H1 (cell line): ENCODE data around the gene CD14. TPM values are rescaled to one million over a fixed set of nuclear protein-coding genes. Genes with fewer than 3 reads are reported as not detected.

ENCODE experiments used
- ATF2 ChIP-seq: IDR thresholded peaks from 2 replicates; pipeline ENCODE4 v1.6.1; 2012; ENCODE audit warnings: low read length, inconsistent platforms
- CHD2 ChIP-seq: IDR thresholded peaks from 2 replicates; pipeline ENCODE4 v1.6.1; 2012; ENCODE audit warnings: low read length, improper control_type of control experiment
- CTBP2 ChIP-seq: IDR thresholded peaks from 2 replicates; pipeline ENCODE4 v1.7.0; 2011; ENCODE audit warnings: borderline replicate concordance, mild to moderate bottlenecking, moderate library complexity, mixed read lengths, low read length; ENCODE audit not compliant: insufficient read depth, insufficient read length
- CTCF ChIP-seq, 3 experiments: IDR thresholded peaks; 1 replicate in 2 of 3; 2 replicates in 1 of 3; pipeline versions ENCODE4 v1.5.1 to v1.6.1; 2011; ENCODE audit warnings: low read length in 3 of 3, mild to moderate bottlenecking in 3 of 3, inconsistent platforms in 2 of 3, low read depth in 1 of 3, moderate library complexity in 1 of 3; ENCODE audit not compliant: insufficient read depth in 1 of 3; ENCODE audit errors: control extremely low read depth in 1 of 3
- PHF8 ChIP-seq: fragments of 200-600 bp; sonication (generic); conservative IDR thresholded peaks from 2 replicates; pipeline ENCODE4 v1.7.1; 2012; ENCODE audit warnings: low read depth, mild to moderate bottlenecking, inconsistent platforms, low read length, moderate library complexity
- RXRA ChIP-seq: IDR thresholded peaks from 2 replicates; pipeline ENCODE4 v1.6.1; 2011; ENCODE audit warnings: low read depth, mild to moderate bottlenecking, low read length, moderate library complexity; ENCODE audit not compliant: insufficient read depth
- SAP30 ChIP-seq: fragments of 300-600 bp; sonication (generic); IDR thresholded peaks from 2 replicates; pipeline ENCODE4 v1.7.1; 2012; ENCODE audit warnings: low read length, moderate library complexity, mild to moderate bottlenecking, inconsistent platforms; ENCODE audit not compliant: insufficient read depth, insufficient replicate concordance
- SRF ChIP-seq: IDR thresholded peaks from 2 replicates; pipeline ENCODE4 v1.6.1; 2011; ENCODE audit warnings: mild to moderate bottlenecking, low read depth, low read length, moderate library complexity
- TAF7 ChIP-seq: optimal IDR thresholded peaks from 2 replicates; pipeline ENCODE3; 2011; ENCODE audit warnings: low read depth, mild to moderate bottlenecking, inconsistent platforms, low read length, moderate library complexity, borderline replicate concordance
- TCF12 ChIP-seq: IDR thresholded peaks from 2 replicates; pipeline ENCODE4 v1.6.1; 2011; ENCODE audit warnings: low read depth, mild to moderate bottlenecking, low read length
- USF2 ChIP-seq: IDR thresholded peaks from 2 replicates; pipeline ENCODE4 v1.6.1; 2011; ENCODE audit warnings: low read length, improper control_type of control experiment
- ZNF274 ChIP-seq: IDR thresholded peaks from 2 replicates; pipeline ENCODE4 v1.7.0; 2012; ENCODE audit warnings: low read length, borderline replicate concordance; ENCODE audit errors: extremely low read depth
- polyA plus RNA-seq, 7 experiments: library from polyadenylated mRNA; depleted of rRNA in 3 of 7; stranded (reverse) in 5 of 7; unstranded in 2 of 7; fragments of >200 nt in 5 of 7; fragments of 200-250 nt in 2 of 7; gene quantifications; 1 replicate in 5 of 7; 2 replicates in 1 of 7; 4 replicates in 1 of 7; pipeline versions ENCODE4 v1.2.1 to v1.2.3, GENCODE V29; 2011 to 2013; ENCODE audit warnings: missing spikeins in 2 of 7, mixed read lengths in 2 of 7
- total RNA-seq: library from RNA; stranded (reverse); fragmentation: NEBNext Ultra II Directional; extraction: Animal tissue kit (Norgen Biotek cat#: 25700); gene quantifications from 2 replicates; pipeline ENCODE4 v1.2.1, GENCODE V29; 2021

Gene CD14
- total and polyA plus RNA-seq, 2 of the 8 experiments (the other 6 are each of a cell fraction or from before 2014, with no cell fraction given) = 0.15 TPM; not detected in 1

GRCh38 chr5:140635291-140636257 lies 2.6 kb upstream of the CD14 start (continued):
- TF ChIP-seq CTCF (IDR thresholded peaks at IDR 0.05; ENCODE audit: control extremely low read depth in 1 of 3, insufficient read depth in 1 of 3, low read depth in 1 of 3, low read length in 3 of 3) = no peak
- TF ChIP-seq SRF = no peak
- no peak for TF ChIP-seq SAP30
- no peak for TF ChIP-seq USF2
- no peak for TF ChIP-seq TAF7
- TF ChIP-seq CHD2 = no peak
- TF ChIP-seq RXRA = no peak
- TF ChIP-seq ZNF274 = no peak
- no peak for TF ChIP-seq ATF2
- TF ChIP-seq TCF12 = no peak
- no peak for TF ChIP-seq PHF8
- TF ChIP-seq CTBP2 = no peak
